SK-N-SH treated with all-trans-retinoic acid at 6 μM for 48 hours (cell line): Measurements from ENCODE around the gene FGFR3.

ENCODE experiments used
- ARNTL ChIP-seq: fragments of 450-650 bp; formaldehyde crosslinking; IDR thresholded peaks from 2 replicates; pipeline ENCODE4 v1.5.0; 2020; ENCODE audit warnings: low read depth, mild to moderate bottlenecking, moderate library complexity, borderline replicate concordance
- BACH2 ChIP-seq: fragments of 250-450 bp; sonication (Bioruptor Pico); IDR thresholded peaks from 2 replicates; pipeline ENCODE4 v1.9.0; 2021; ENCODE audit warnings: mild to moderate bottlenecking, borderline replicate concordance
- GLIS3 ChIP-seq: fragments of 250-450 bp; sonication (Bioruptor Pico); IDR thresholded peaks from 2 replicates; pipeline ENCODE4 v1.5.0; 2020; ENCODE audit warnings: mild to moderate bottlenecking, moderate library complexity
- PPARA ChIP-seq: fragments of 250-450 bp; sonication (Bioruptor Pico); IDR thresholded peaks from 2 replicates; pipeline ENCODE4 v1.5.0; 2020; ENCODE audit warnings: mild to moderate bottlenecking, borderline replicate concordance
- ZFP3 ChIP-seq: fragments of 250-450 bp; sonication (Bioruptor Pico); IDR thresholded peaks from 2 replicates; pipeline ENCODE4 v1.5.0; 2020; ENCODE audit warnings: mild to moderate bottlenecking, moderate library complexity
- ZFP30 ChIP-seq: fragments of 450-650 bp; formaldehyde crosslinking; IDR thresholded peaks from 2 replicates; pipeline ENCODE4 v1.5.0; 2022; ENCODE audit warnings: mild to moderate bottlenecking, moderate library complexity
- ZNF565 ChIP-seq: fragments of 450-650 bp; formaldehyde crosslinking; conservative IDR thresholded peaks from 2 replicates; pipeline ENCODE4 v1.5.0; 2020; ENCODE audit warnings: low read depth, mild to moderate bottlenecking, moderate library complexity
- ZNF8 ChIP-seq: fragments of 450-650 bp; formaldehyde crosslinking; IDR thresholded peaks from 2 replicates; pipeline ENCODE4 v1.5.0; 2020; ENCODE audit warnings: mild to moderate bottlenecking, moderate library complexity
- TF ChIP-seq, protein P1 (sequence below): fragments of 250-450 bp; sonication (Bioruptor Pico); IDR thresholded peaks from 2 replicates; pipeline ENCODE4 v1.5.0; 2020; ENCODE audit warnings: mild to moderate bottlenecking, moderate library complexity
- TF ChIP-seq, protein P2 (sequence below): fragments of 250-450 bp; sonication (Bioruptor Pico); IDR thresholded peaks from 2 replicates; pipeline ENCODE4 v1.8.0; 2020; ENCODE audit warnings: mild to moderate bottlenecking, moderate library complexity, borderline replicate concordance

DNA sequence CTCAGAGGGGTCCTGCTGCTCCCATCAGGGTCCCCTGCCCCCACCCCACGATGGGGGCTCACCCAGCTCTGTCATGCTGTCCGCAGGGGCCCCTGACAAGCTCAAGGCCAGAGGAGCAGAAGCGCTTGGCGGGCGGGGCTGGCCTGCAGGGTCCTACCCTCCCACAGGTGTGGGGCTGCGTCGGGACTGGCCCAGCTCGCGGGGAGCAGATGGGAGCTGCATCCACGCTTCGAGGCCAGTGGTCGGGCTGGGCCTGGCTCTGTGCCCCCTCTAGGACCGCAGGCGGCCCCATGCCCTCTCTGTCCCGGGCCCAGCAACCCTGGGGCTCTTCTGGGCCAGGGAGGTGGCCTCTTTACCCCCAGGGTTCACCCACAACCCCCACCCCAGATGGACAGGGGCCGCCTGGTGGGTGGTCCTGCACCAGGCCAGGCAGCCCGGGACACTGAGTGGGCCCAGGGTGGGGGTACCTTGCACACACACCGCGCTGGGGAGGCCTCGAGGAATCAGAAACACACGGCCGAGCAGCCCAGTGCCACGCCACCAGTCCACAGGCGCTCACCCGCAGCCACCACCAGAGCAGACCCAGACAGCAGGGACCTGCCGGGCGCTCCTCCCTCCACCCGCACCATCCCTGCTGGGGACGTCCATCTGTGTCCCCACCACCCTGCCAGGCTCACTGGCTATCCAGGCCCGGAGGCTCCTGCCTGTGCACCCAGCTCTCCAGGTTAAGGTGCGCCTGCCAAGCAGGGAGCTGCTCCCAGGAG, 41.8 kb upstream of the FGFR3 start:
- TF ChIP-seq PPARA (CRISPR knock-in tag) (no peak), ZFP3 (CRISPR knock-in tag) (no peak), ARNTL (no peak), ZNF565 (CRISPR knock-in tag) (no peak), ZNF8 (no peak), ZFP30 (CRISPR knock-in tag) (no peak), GLIS3 (CRISPR knock-in tag) (no peak), BACH2 (CRISPR knock-in tag) (no peak)
- TF ChIP-seq, protein P1, sequence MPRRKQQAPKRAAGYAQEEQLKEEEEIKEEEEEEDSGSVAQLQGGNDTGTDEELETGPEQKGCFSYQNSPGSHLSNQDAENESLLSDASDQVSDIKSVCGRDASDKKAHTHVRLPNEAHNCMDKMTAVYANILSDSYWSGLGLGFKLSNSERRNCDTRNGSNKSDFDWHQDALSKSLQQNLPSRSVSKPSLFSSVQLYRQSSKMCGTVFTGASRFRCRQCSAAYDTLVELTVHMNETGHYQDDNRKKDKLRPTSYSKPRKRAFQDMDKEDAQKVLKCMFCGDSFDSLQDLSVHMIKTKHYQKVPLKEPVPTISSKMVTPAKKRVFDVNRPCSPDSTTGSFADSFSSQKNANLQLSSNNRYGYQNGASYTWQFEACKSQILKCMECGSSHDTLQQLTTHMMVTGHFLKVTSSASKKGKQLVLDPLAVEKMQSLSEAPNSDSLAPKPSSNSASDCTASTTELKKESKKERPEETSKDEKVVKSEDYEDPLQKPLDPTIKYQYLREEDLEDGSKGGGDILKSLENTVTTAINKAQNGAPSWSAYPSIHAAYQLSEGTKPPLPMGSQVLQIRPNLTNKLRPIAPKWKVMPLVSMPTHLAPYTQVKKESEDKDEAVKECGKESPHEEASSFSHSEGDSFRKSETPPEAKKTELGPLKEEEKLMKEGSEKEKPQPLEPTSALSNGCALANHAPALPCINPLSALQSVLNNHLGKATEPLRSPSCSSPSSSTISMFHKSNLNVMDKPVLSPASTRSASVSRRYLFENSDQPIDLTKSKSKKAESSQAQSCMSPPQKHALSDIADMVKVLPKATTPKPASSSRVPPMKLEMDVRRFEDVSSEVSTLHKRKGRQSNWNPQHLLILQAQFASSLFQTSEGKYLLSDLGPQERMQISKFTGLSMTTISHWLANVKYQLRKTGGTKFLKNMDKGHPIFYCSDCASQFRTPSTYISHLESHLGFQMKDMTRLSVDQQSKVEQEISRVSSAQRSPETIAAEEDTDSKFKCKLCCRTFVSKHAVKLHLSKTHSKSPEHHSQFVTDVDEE = no peak
- TF ChIP-seq, protein P2, sequence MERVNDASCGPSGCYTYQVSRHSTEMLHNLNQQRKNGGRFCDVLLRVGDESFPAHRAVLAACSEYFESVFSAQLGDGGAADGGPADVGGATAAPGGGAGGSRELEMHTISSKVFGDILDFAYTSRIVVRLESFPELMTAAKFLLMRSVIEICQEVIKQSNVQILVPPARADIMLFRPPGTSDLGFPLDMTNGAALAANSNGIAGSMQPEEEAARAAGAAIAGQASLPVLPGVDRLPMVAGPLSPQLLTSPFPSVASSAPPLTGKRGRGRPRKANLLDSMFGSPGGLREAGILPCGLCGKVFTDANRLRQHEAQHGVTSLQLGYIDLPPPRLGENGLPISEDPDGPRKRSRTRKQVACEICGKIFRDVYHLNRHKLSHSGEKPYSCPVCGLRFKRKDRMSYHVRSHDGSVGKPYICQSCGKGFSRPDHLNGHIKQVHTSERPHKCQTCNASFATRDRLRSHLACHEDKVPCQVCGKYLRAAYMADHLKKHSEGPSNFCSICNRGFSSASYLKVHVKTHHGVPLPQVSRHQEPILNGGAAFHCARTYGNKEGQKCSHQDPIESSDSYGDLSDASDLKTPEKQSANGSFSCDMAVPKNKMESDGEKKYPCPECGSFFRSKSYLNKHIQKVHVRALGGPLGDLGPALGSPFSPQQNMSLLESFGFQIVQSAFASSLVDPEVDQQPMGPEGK = no peak
